ENCODE results near the gene ZNF672.

Gene ZNF672

GRCh38 chr1:248821641-248822040, 16.4 kb upstream of the ZNF672 start:
- TF ChIP-seq, protein P1, sequence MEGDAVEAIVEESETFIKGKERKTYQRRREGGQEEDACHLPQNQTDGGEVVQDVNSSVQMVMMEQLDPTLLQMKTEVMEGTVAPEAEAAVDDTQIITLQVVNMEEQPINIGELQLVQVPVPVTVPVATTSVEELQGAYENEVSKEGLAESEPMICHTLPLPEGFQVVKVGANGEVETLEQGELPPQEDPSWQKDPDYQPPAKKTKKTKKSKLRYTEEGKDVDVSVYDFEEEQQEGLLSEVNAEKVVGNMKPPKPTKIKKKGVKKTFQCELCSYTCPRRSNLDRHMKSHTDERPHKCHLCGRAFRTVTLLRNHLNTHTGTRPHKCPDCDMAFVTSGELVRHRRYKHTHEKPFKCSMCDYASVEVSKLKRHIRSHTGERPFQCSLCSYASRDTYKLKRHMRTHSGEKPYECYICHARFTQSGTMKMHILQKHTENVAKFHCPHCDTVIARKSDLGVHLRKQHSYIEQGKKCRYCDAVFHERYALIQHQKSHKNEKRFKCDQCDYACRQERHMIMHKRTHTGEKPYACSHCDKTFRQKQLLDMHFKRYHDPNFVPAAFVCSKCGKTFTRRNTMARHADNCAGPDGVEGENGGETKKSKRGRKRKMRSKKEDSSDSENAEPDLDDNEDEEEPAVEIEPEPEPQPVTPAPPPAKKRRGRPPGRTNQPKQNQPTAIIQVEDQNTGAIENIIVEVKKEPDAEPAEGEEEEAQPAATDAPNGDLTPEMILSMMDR (IDR thresholded peaks at IDR 0.05; ENCODE audit: low read depth, low read length, missing control alignments) = no peak
- H3K27ac ChIP-seq = peak overlapping the region; percentile 17
- in situ Hi-C loops (cut with HindIII; ENCODE audit: low pct_ligation_motif_present, low sequenced_read_pairs) = no loop called here
- H3K4me3 ChIP-seq (ENCODE audit: low read depth, low read length) = no peak overlapping the region
- H3K27me3 ChIP-seq (replicated peaks) = no peaks in the 10 kb centered on the region
- peaks cover 30% of the 10 kb centered on the region for H3K36me3 ChIP-seq (replicated peaks)
- no peak for DNase-seq

GRCh38 chr1:248822148-248823032, 15.6 kb upstream of the ZNF672 start:
- no peak for DNase-seq
- no peaks in the 10 kb centered on the region for H3K27me3 ChIP-seq (replicated peaks)
- no peak overlapping the region for H3K4me3 ChIP-seq (ENCODE audit: low read depth, low read length)
- TF ChIP-seq, protein P1 (IDR thresholded peaks at IDR 0.05; ENCODE audit: low read depth, low read length, missing control alignments) = no peak
- no peak overlapping the region for H3K27ac ChIP-seq
- peaks cover 27% of the 10 kb centered on the region for H3K36me3 ChIP-seq (replicated peaks)
- in situ Hi-C loops (cut with HindIII; ENCODE audit: low pct_ligation_motif_present, low sequenced_read_pairs) = no loop called here

- Histone ChIP-seq H3K36me3 (replicated peaks) (peaks cover 27% of the 10 kb centered on the region), H3K27ac (no peak overlapping the region), H3K27me3 (replicated peaks) (no peaks in the 10 kb centered on the region), H3K4me3 (ENCODE audit: low read depth, low read length) (peak overlapping the region; percentile 27)
- DNase-seq = no peak
- in situ Hi-C loops (cut with HindIII; ENCODE audit: low pct_ligation_motif_present, low sequenced_read_pairs) = no loop called here
- TF ChIP-seq, protein P1 (IDR thresholded peaks at IDR 0.05; ENCODE audit: low read depth, low read length, missing control alignments) = no peak
Measured at GRCh38 chr1:248823517-248824001, 14.5 kb upstream of the ZNF672 start.

DNA sequence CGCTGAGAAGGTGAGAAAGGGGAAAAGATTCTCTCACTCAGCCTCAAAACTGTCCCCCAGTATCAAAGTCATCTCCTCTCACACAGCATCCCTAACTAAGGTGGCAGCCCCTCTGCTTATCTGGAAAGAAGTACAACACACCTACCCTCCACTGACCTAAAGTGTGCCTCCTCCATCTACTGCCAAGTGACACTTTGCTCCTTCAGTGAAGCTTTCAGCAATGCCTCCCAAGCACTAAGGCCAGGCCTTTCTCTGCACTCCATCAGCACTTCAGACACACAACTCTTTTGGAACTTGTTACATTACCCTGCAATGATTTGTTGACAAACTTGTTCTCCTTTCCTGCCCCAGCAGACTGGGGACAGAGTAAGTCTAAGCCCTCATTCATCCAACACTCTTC, 13.7 kb upstream of the ZNF672 start:
- Histone ChIP-seq H3K27ac (no peak overlapping the region), H3K36me3 (replicated peaks) (peaks cover 22% of the 10 kb centered on the region), H3K4me3 (ENCODE audit: low read depth, low read length) (peak overlapping the region; percentile 15), H3K27me3 (replicated peaks) (no peaks in the 10 kb centered on the region)
- DNase-seq = no peak
- TF ChIP-seq, protein P1 (IDR thresholded peaks at IDR 0.05; ENCODE audit: low read depth, low read length, missing control alignments) = no peak
- in situ Hi-C loops (cut with HindIII; ENCODE audit: low pct_ligation_motif_present, low sequenced_read_pairs) = no loop called here

GRCh38 chr1:248824701-248825100, 13.3 kb upstream of the ZNF672 start:
- TF ChIP-seq, protein P1 (IDR thresholded peaks at IDR 0.05; ENCODE audit: low read depth, low read length, missing control alignments) = no peak
- no peak for DNase-seq
- Histone ChIP-seq H3K27ac (peak overlapping the region; percentile 98), H3K27me3 (replicated peaks) (no peaks in the 10 kb centered on the region), H3K36me3 (replicated peaks) (peaks cover 22% of the 10 kb centered on the region), H3K4me3 (ENCODE audit: low read depth, low read length) (peak overlapping the region; percentile 96)
- in situ Hi-C loops (cut with HindIII; ENCODE audit: low pct_ligation_motif_present, low sequenced_read_pairs) = no loop called here

Data from brain microvascular endothelial cell (primary cell).